Measurements from ENCODE around the gene UBFD1. TPM values are rescaled to one million over a fixed set of nuclear protein-coding genes. Genes with fewer than 3 reads are reported as not detected.

The UBFD1 gene
- total and polyA plus RNA-seq, 10 of the 15 experiments (the other 5 are each of a cell fraction or from before 2014, with no cell fraction given): 7.3 to 48.5 (median 32.1) TPM

- no peak overlapping the region for H3K4me3 ChIP-seq
- 98% methylated on average over 3 of the region's 3 CpGs for WGBS (ENCODE audit: insufficient coverage, insufficient replicate concordance, low lambda C conversion rate, missing lambda C conversion rate)
- ChIA-PET POLR2A (no interaction called here), SMC1A (ENCODE audit: uncharacterized antibody, unreplicated experiment) (interaction anchor here (1.0 kb wide), 1 partner anchor 24 kb away, joined by 5 read pairs; no protein-coding TSS in a partner anchor), CTCF (no interaction called here), RAD21 (ENCODE audit: unreplicated experiment) (no interaction called here)
- no peaks in the 10 kb centered on the region for H3K27me3 ChIP-seq (replicated peaks in 1 of 2; ENCODE audit: control insufficient read depth in 2 of 2, insufficient read depth in 2 of 2, low read length in 1 of 2)
- H3K9ac ChIP-seq (ENCODE audit: control insufficient read depth, insufficient read depth, low read length): no peak overlapping the region
- no peaks in the 10 kb centered on the region for H3K79me2 ChIP-seq (ENCODE audit: control insufficient read depth, insufficient read depth, low read length)
- in situ Hi-C loops (cut with MboI): no loop called here
- FAIRE-seq (no peak), ATAC-seq (no peak), DNase-seq (ENCODE audit: low read depth, low spot score) (no peak)
- H2AFZ ChIP-seq (ENCODE audit: control insufficient read depth, low read depth, low read length): no peak overlapping the region
- no peaks in the 10 kb centered on the region; the same call in 1 of the 2 replicates for H4K20me1 ChIP-seq (ENCODE audit: control insufficient read depth, insufficient read depth)
- H3K4me2 ChIP-seq (ENCODE audit: control insufficient read depth, insufficient read depth): no peak overlapping the region
- H3K4me1 ChIP-seq (ENCODE audit: control insufficient read depth, insufficient read depth, low read length): peaks cover 8% of the 10 kb centered on the region
- no peaks in the 10 kb centered on the region for H3K9me3 ChIP-seq (replicated peaks; ENCODE audit: control insufficient read depth, insufficient read depth, low read length)
- TF ChIP-seq EP300 (IDR thresholded peaks at IDR 0.05; ENCODE audit: borderline replicate concordance in 1 of 2, control insufficient read depth in 1 of 2, low read depth in 2 of 2, low read length in 2 of 2) (no peak), SMAD5 (IDR thresholded peaks at IDR 0.05; ENCODE audit: low read depth) (no peak), BRCA1 (IDR thresholded peaks at IDR 0.05; ENCODE audit: low read depth, low read length) (no peak), SUPT20H (IDR thresholded peaks at IDR 0.05; ENCODE audit: borderline replicate concordance, control insufficient read depth, low read depth, low read length) (no peak), SIN3A (IDR thresholded peaks at IDR 0.05; ENCODE audit: low read depth, low read length) (no peak), CBX3 (IDR thresholded peaks at IDR 0.05; ENCODE audit: borderline replicate concordance, low read depth) (no peak), TCF12 (IDR thresholded peaks at IDR 0.05; ENCODE audit: low read depth, low read length) (no peak), USF1 (IDR thresholded peaks at IDR 0.05; ENCODE audit: borderline replicate concordance, extremely low read length, insufficient read depth, low read depth, low read length) (no peak), HDGF (IDR thresholded peaks at IDR 0.05) (no peak)
- TF ChIP-seq, protein P1, sequence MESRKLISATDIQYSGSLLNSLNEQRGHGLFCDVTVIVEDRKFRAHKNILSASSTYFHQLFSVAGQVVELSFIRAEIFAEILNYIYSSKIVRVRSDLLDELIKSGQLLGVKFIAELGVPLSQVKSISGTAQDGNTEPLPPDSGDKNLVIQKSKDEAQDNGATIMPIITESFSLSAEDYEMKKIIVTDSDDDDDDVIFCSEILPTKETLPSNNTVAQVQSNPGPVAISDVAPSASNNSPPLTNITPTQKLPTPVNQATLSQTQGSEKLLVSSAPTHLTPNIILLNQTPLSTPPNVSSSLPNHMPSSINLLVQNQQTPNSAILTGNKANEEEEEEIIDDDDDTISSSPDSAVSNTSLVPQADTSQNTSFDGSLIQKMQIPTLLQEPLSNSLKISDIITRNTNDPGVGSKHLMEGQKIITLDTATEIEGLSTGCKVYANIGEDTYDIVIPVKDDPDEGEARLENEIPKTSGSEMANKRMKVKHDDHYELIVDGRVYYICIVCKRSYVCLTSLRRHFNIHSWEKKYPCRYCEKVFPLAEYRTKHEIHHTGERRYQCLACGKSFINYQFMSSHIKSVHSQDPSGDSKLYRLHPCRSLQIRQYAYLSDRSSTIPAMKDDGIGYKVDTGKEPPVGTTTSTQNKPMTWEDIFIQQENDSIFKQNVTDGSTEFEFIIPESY (IDR thresholded peaks at IDR 0.05): no peak
- TF ChIP-seq, protein P2, sequence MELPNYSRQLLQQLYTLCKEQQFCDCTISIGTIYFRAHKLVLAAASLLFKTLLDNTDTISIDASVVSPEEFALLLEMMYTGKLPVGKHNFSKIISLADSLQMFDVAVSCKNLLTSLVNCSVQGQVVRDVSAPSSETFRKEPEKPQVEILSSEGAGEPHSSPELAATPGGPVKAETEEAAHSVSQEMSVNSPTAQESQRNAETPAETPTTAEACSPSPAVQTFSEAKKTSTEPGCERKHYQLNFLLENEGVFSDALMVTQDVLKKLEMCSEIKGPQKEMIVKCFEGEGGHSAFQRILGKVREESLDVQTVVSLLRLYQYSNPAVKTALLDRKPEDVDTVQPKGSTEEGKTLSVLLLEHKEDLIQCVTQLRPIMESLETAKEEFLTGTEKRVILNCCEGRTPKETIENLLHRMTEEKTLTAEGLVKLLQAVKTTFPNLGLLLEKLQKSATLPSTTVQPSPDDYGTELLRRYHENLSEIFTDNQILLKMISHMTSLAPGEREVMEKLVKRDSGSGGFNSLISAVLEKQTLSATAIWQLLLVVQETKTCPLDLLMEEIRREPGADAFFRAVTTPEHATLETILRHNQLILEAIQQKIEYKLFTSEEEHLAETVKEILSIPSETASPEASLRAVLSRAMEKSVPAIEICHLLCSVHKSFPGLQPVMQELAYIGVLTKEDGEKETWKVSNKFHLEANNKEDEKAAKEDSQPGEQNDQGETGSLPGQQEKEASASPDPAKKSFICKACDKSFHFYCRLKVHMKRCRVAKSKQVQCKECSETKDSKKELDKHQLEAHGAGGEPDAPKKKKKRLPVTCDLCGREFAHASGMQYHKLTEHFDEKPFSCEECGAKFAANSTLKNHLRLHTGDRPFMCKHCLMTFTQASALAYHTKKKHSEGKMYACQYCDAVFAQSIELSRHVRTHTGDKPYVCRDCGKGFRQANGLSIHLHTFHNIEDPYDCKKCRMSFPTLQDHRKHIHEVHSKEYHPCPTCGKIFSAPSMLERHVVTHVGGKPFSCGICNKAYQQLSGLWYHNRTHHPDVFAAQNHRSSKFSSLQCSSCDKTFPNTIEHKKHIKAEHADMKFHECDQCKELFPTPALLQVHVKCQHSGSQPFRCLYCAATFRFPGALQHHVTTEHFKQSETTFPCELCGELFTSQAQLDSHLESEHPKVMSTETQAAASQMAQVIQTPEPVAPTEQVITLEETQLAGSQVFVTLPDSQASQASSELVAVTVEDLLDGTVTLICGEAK (IDR thresholded peaks at IDR 0.05; ENCODE audit: borderline replicate concordance): no peak
- BruUV-seq (replicated peaks): no TSS peak
- intact Hi-C loops (cut with micrococcal nuclease; ENCODE audit: unreplicated experiment): no loop called here
- no peak overlapping the region for H3K27ac ChIP-seq (ENCODE audit: control insufficient read depth, insufficient read depth)
- H3K36me3 ChIP-seq (ENCODE audit: control insufficient read depth in 2 of 2, insufficient read depth in 2 of 2, low read length in 1 of 2): peaks cover 18 to 31% of the 10 kb centered on the region in 2 experiments; a peak in 3 of 4 replicates
Observed at GRCh38 chr16:23524886-23525285, 32.6 kb upstream of the UBFD1 start.
